Muscle layer of colon (tissue), 2 donors: ENCODE measurements around the gene GRHPR.
"Not testable (repeated sequence)": the region's sequence is repeated elsewhere in the genome, so short reads cannot be mapped to it uniquely, and the experiment has no call there.

Experiments used
- H3K27ac ChIP-seq: one replicate; pipeline ENCODE4 v1.7.0; 2013; ENCODE audit warnings: low read depth, mild to moderate bottlenecking, low read length, moderate library complexity
- H3K27me3 ChIP-seq, 2 donors: one replicate each; pipeline ENCODE4 v1.7.0; 2013; ENCODE audit warnings: low read length in 2 of 2, mild to moderate bottlenecking in 2 of 2; ENCODE audit not compliant: insufficient read depth in 2 of 2, control insufficient read depth in 1 of 2
- H3K36me3 ChIP-seq: one replicate; pipeline ENCODE4 v1.7.0; 2013; ENCODE audit warnings: mild to moderate bottlenecking, low read length; ENCODE audit not compliant: insufficient read depth
- H3K4me1 ChIP-seq: one replicate; pipeline ENCODE4 v1.7.0; 2013; ENCODE audit warnings: mild to moderate bottlenecking, low read length; ENCODE audit not compliant: insufficient read depth
- H3K4me3 ChIP-seq, 2 donors: one replicate each; pipeline ENCODE4 v1.7.0; 2013; ENCODE audit warnings: low read length in 2 of 2, low read depth in 1 of 2, mild to moderate bottlenecking in 1 of 2, moderate library complexity in 1 of 2
- H3K9ac ChIP-seq: one replicate; pipeline ENCODE4 v1.7.0; 2013; ENCODE audit warnings: low read length
- H3K9me3 ChIP-seq: one replicate; pipeline ENCODE4 v1.7.0; 2013; ENCODE audit warnings: mild to moderate bottlenecking, low read length
- donor health status: abdominal sarcoma.
- donor health status: Adenocarcinoma of cecum.

The GRHPR gene

GRCh38 chr9:37382982-37383357 lies 39.5 kb upstream of the GRHPR start:
- H3K4me3 ChIP-seq = no peak overlapping the region
- H3K9me3 ChIP-seq = no peaks in the 10 kb centered on the region
- H3K4me1 ChIP-seq = no peaks in the 10 kb centered on the region
- H3K27me3 ChIP-seq = no peaks in the 10 kb centered on the region
- no peak overlapping the region for H3K27ac ChIP-seq
- H3K9ac ChIP-seq = no peak overlapping the region
- no peaks in the 10 kb centered on the region for H3K36me3 ChIP-seq

GRCh38 chr9:37383393-37383792 lies 39.1 kb upstream of the GRHPR start:
- no peak overlapping the region for H3K4me3 ChIP-seq
- no peaks in the 10 kb centered on the region for H3K27me3 ChIP-seq
- no peaks in the 10 kb centered on the region for H3K9me3 ChIP-seq
- H3K27ac ChIP-seq = no peak overlapping the region
- H3K36me3 ChIP-seq = no peaks in the 10 kb centered on the region
- H3K4me1 ChIP-seq = no peaks in the 10 kb centered on the region
- no peak overlapping the region for H3K9ac ChIP-seq

- Histone ChIP-seq H3K4me1 (no peaks in the 10 kb centered on the region), H3K27me3 (no peaks in the 10 kb centered on the region), H3K9ac (no peak overlapping the region), H3K36me3 (no peaks in the 10 kb centered on the region), H3K9me3 (no peaks in the 10 kb centered on the region), H3K4me3 (no peak overlapping the region), H3K27ac (no peak overlapping the region)
Measured at GRCh38 chr9:37383876-37384746, 38.4 kb upstream of the GRHPR start.

- H3K9me3 ChIP-seq = no peaks in the 10 kb centered on the region
- no peaks in the 10 kb centered on the region for H3K4me1 ChIP-seq
- no peaks in the 10 kb centered on the region for H3K36me3 ChIP-seq
- no peaks in the 10 kb centered on the region for H3K27me3 ChIP-seq
- H3K4me3 ChIP-seq = no peak overlapping the region
- no peak overlapping the region for H3K27ac ChIP-seq
- no peak overlapping the region for H3K9ac ChIP-seq
Measured at GRCh38 chr9:37385286-37385685, 37.2 kb upstream of the GRHPR start.

- no peaks in the 10 kb centered on the region for H3K4me1 ChIP-seq
- no peak overlapping the region for H3K27ac ChIP-seq
Measured at GRCh38 chr9:37386988-37387387, 35.5 kb upstream of the GRHPR start.

GRCh38 chr9:37390759-37391158 lies 31.7 kb upstream of the GRHPR start:
- H3K9ac ChIP-seq = no peak overlapping the region
- no peaks in the 10 kb centered on the region for H3K36me3 ChIP-seq
- H3K4me3 ChIP-seq = no peak overlapping the region
- no peaks in the 10 kb centered on the region for H3K27me3 ChIP-seq
- H3K4me1 ChIP-seq = no peaks in the 10 kb centered on the region
- H3K27ac ChIP-seq = no peak overlapping the region
- no peaks in the 10 kb centered on the region for H3K9me3 ChIP-seq

More at GRCh38 chr9:37386988-37387387, 35.5 kb upstream of the GRHPR start:
- no peak overlapping the region for H3K4me3 ChIP-seq
- no peaks in the 10 kb centered on the region for H3K36me3 ChIP-seq
- H3K27me3 ChIP-seq = no peaks in the 10 kb centered on the region
- no peaks in the 10 kb centered on the region for H3K9me3 ChIP-seq
- H3K9ac ChIP-seq = no peak overlapping the region

- Histone ChIP-seq H3K4me3 (no peak overlapping the region), H3K27ac (no peak overlapping the region), H3K9ac (no peak overlapping the region), H3K4me1 (no peaks in the 10 kb centered on the region), H3K9me3 (no peaks in the 10 kb centered on the region), H3K36me3 (no peaks in the 10 kb centered on the region), H3K27me3 (no peaks in the 10 kb centered on the region)
Measured at GRCh38 chr9:37392272-37392671, 30.2 kb upstream of the GRHPR start.

- H3K9ac ChIP-seq = no peak overlapping the region
- H3K27ac ChIP-seq = no peak overlapping the region
- no peak overlapping the region for H3K4me3 ChIP-seq
Measured at GRCh38 chr9:37395229-37395628, 27.3 kb upstream of the GRHPR start.

GRCh38 chr9:37395663-37396062 lies 26.8 kb upstream of the GRHPR start:
- Histone ChIP-seq H3K4me1 (no peaks in the 10 kb centered on the region), H3K36me3 (no peaks in the 10 kb centered on the region), H3K9ac (no peak overlapping the region), H3K4me3 (no peak overlapping the region), H3K27ac (no peak overlapping the region), H3K27me3 (no peaks in the 10 kb centered on the region), H3K9me3 (no peaks in the 10 kb centered on the region)

More at GRCh38 chr9:37395229-37395628, 27.3 kb upstream of the GRHPR start:
- no peaks in the 10 kb centered on the region for H3K4me1 ChIP-seq
- no peaks in the 10 kb centered on the region for H3K9me3 ChIP-seq
- H3K27me3 ChIP-seq = no peaks in the 10 kb centered on the region
- no peaks in the 10 kb centered on the region for H3K36me3 ChIP-seq

GRCh38 chr9:37397948-37398347 lies 24.5 kb upstream of the GRHPR start:
- H3K4me1 ChIP-seq, H3K27ac ChIP-seq, H3K4me3 ChIP-seq, H3K36me3 ChIP-seq, H3K27me3 ChIP-seq, H3K9me3 ChIP-seq, H3K9ac ChIP-seq: not testable (repeated sequence)

GRCh38 chr9:37398464-37399025 lies 24.0 kb upstream of the GRHPR start:
- no peaks in the 10 kb centered on the region for H3K36me3 ChIP-seq
- no peak overlapping the region for H3K9ac ChIP-seq
- no peak overlapping the region for H3K27ac ChIP-seq
- H3K4me3 ChIP-seq = no peak overlapping the region
- no peaks in the 10 kb centered on the region for H3K4me1 ChIP-seq
- no peaks in the 10 kb centered on the region for H3K9me3 ChIP-seq
- H3K27me3 ChIP-seq = no peaks in the 10 kb centered on the region

- Histone ChIP-seq H3K27ac (no peak overlapping the region), H3K4me3 (no peak overlapping the region), H3K4me1 (no peaks in the 10 kb centered on the region), H3K36me3 (no peaks in the 10 kb centered on the region), H3K27me3 (no peaks in the 10 kb centered on the region), H3K9me3 (no peaks in the 10 kb centered on the region), H3K9ac (no peak overlapping the region)
Measured at GRCh38 chr9:37399336-37399735, 23.2 kb upstream of the GRHPR start.
